ENCODE measurements around the gene G6PC3.
A peak's percentile ranks its signal among the peaks of the same experiment; 100 is the strongest.

Gene G6PC3

GRCh38 chr17:44105941-44106340 lies 35.4 kb downstream of the G6PC3 start:
- H3K27ac ChIP-seq, result no peak overlapping the region
- no peak for TF ChIP-seq ZFX (IDR thresholded peaks at IDR 0.05)
- no peak for TF ChIP-seq CTCF (conservative IDR thresholded peaks at IDR 0.05)

GRCh38 chr17:44106801-44107200 lies 36.3 kb downstream of the G6PC3 start:
- no peak for TF ChIP-seq ZFX (IDR thresholded peaks at IDR 0.05)
- no peak for TF ChIP-seq CTCF (conservative IDR thresholded peaks at IDR 0.05)
- H3K27ac ChIP-seq, result no peak overlapping the region

GRCh38 chr17:44108440-44109311 lies 38.1 kb downstream of the G6PC3 start:
- H3K27ac ChIP-seq, result no peak overlapping the region
- TF ChIP-seq CTCF (conservative IDR thresholded peaks at IDR 0.05) (no peak), ZFX (IDR thresholded peaks at IDR 0.05) (no peak)

- TF ChIP-seq ZFX (IDR thresholded peaks at IDR 0.05) (no peak), CTCF (conservative IDR thresholded peaks at IDR 0.05) (no peak)
- H3K27ac ChIP-seq, result no peak overlapping the region
These were observed 38.7 kb downstream of the G6PC3 start for GRCh38 chr17:44109312-44109630.

- H3K27ac ChIP-seq, result peak overlapping the region; percentile 47
- no peak for TF ChIP-seq ZFX (IDR thresholded peaks at IDR 0.05)
- no peak for TF ChIP-seq CTCF (conservative IDR thresholded peaks at IDR 0.05)
These were observed 39.6 kb downstream of the G6PC3 start for GRCh38 chr17:44110011-44110686.

- TF ChIP-seq CTCF (conservative IDR thresholded peaks at IDR 0.05), result no peak
- TF ChIP-seq ZFX (IDR thresholded peaks at IDR 0.05), result no peak
- peak overlapping the region; percentile 47 for H3K27ac ChIP-seq
These were observed 40.5 kb downstream of the G6PC3 start for GRCh38 chr17:44110823-44111633.

Data from C4-2B (cell line).